ENCODE measurements around the gene ERBB4.

Gene ERBB4

DNA sequence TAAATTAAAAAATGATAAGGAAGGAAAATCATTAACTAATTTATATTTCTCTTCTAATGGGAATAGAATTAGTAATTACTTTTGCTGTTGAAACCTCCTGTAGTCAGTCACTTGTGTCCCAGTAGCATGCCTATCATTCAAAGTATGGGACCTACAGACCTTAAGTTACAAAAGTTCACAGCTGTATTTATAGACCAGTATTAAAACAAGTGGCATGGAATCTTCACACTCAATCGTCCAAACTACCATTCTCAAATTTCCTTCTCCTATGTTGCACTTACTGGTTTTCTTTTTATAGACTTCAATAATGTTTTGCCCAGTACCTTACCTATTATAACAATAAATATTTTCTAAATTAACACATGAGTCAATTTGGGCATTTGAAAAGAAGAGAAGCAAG, 639.9 kb downstream of the ERBB4 start:
- Mint-ChIP-seq H3K4me3 (no peak overlapping the region), H3K4me1 (ENCODE audit: low read depth in 2 of 2) (no peaks in the 10 kb centered on the region), H3K36me3 (ENCODE audit: insufficient read depth) (no peaks in the 10 kb centered on the region), H3K27ac (no peak overlapping the region), H3K9me3 (peaks cover 8 to 15% of the 10 kb centered on the region in 2 donors), H3K27me3 (no peaks in the 10 kb centered on the region)
- DNase-seq = no peak
- ATAC-seq (replicated peaks) = no peak

DNA sequence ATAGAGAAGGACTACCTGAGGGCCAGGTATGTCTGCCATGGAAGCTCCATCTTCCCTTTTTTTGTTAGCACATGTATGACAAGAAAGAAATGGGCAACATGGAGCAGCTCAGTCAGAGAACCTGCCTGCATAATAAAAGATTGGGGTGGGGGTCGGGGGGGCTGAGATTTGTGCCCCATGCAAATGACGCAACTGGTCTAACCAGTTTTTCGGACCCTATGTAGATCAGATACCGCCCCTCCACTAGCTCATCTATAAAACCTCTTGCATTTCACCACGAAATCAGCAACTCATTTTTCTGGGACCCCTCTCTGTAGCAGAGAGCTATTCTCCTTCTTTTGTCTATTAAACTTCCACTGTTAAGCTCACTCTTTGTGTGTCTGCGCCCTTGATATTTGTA, 657.2 kb downstream of the ERBB4 start:
- Mint-ChIP-seq H3K9me3 (peaks cover 0 to 5% of the 10 kb centered on the region in 2 donors), H3K27ac (no peak overlapping the region), H3K4me1 (ENCODE audit: low read depth in 2 of 2) (no peaks in the 10 kb centered on the region), H3K27me3 (no peaks in the 10 kb centered on the region), H3K4me3 (no peak overlapping the region), H3K36me3 (ENCODE audit: insufficient read depth) (no peaks in the 10 kb centered on the region)
- DNase-seq = no peak
- no peak for ATAC-seq (replicated peaks)

DNA sequence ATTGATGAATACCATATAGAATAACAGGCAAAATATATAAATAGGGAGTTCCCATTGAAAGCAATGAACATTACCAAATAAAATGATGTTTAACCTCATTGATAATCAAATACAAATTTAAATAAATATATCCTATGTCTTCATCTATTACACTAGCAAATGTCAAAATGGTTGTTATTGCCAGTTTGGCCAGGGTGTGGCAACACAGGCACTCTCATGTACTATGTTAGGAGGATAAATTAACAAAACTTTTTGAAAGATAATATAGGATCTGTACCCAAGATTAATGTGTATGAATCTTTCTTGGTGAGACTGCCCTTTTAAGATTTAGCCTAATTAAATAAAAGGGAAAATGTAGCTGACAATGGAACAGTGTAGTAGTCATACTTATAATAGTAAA, 659.3 kb downstream of the ERBB4 start:
- Mint-ChIP-seq H3K27ac (no peak overlapping the region), H3K9me3 (peaks cover 0 to 7% of the 10 kb centered on the region in 2 donors), H3K4me1 (ENCODE audit: low read depth in 2 of 2) (no peaks in the 10 kb centered on the region), H3K36me3 (ENCODE audit: insufficient read depth) (no peaks in the 10 kb centered on the region), H3K27me3 (no peaks in the 10 kb centered on the region), H3K4me3 (no peak overlapping the region)
- ATAC-seq (replicated peaks) (no peak), DNase-seq (no peak)

DNA sequence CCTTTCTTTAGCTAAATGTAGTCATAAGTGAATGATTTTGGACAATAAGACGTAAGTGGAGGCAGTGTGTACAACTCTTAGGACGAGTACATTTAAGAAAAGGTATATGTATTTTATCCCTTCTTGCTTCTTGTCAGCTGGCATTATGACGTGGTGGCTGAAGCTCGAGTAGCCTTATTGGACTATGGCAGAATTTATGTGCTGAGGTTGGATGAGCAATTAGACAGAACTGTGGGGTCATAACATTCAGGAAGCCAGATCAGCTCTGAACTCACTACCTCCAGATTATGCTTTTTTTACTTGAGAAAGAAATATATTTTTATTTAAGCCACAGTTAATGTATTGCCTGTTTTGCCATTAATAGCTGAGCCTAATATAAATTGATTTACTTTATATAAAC, 661.5 kb downstream of the ERBB4 start:
- peaks cover 0 to 3% of the 10 kb centered on the region in 2 donors for H3K9me3 Mint-ChIP-seq
- DNase-seq (no peak), ATAC-seq (replicated peaks) (no peak)
- no peaks in the 10 kb centered on the region for H3K4me1 Mint-ChIP-seq (ENCODE audit: low read depth in 2 of 2)
- H3K36me3 Mint-ChIP-seq (ENCODE audit: insufficient read depth) = no peaks in the 10 kb centered on the region
- H3K27me3 Mint-ChIP-seq = no peaks in the 10 kb centered on the region
- no peak overlapping the region for H3K4me3 Mint-ChIP-seq
- H3K27ac Mint-ChIP-seq = no peak overlapping the region

DNA sequence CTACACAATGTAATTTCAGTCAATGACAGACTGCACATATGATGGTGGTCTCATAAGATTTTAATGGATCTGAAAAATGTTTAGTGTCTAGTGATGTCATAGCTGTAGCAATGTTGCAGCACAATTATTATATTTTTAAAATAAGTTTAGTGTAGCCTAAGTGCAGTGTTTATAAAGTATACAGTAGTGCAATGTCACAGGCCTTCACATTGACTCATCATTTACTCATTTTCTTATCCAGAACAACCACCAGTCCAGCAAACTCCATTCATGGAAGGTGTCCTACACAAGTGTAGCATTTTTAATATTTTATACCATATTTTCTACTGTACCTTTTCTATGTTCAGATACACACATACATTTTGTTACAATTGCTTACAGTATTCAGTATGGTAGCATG, 663.1 kb downstream of the ERBB4 start:
- ATAC-seq (replicated peaks) (no peak), DNase-seq (no peak)
- peaks cover 0 to 3% of the 10 kb centered on the region in 2 donors for H3K9me3 Mint-ChIP-seq
- H3K36me3 Mint-ChIP-seq (ENCODE audit: insufficient read depth) = no peaks in the 10 kb centered on the region
- H3K4me3 Mint-ChIP-seq = no peak overlapping the region
- no peaks in the 10 kb centered on the region for H3K27me3 Mint-ChIP-seq
- no peak overlapping the region for H3K27ac Mint-ChIP-seq
- H3K4me1 Mint-ChIP-seq (ENCODE audit: low read depth in 2 of 2) = no peaks in the 10 kb centered on the region

DNA sequence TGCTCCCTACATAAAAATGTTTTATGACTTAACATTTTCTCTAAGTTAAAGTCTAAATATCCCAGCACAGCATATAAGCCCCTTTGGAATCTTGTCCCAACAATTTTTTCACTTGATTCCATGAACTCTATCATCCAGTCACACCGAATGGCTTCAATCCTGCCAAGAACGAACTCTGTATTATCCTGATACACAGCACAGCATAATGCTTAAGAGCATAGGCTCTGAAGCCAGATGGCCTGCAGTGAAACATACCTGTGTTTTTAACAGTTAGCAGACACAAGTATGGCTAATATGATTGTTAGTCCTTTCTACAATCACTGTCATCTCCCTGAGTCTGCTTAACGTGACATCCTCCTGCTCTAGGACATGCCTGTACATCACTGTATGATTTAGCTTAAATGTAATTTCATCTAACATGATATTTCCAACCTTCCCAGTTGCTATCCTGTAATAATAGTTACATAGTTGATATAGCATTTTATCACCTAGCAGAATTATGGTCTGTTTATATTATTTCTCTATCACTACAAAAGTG, 669.5 kb downstream of the ERBB4 start:
- Mint-ChIP-seq H3K4me3 (no peak overlapping the region), H3K9me3 (peaks cover 0 to 4% of the 10 kb centered on the region in 2 donors), H3K27me3 (no peaks in the 10 kb centered on the region), H3K4me1 (ENCODE audit: low read depth in 2 of 2) (no peaks in the 10 kb centered on the region), H3K27ac (no peak overlapping the region), H3K36me3 (ENCODE audit: insufficient read depth) (no peaks in the 10 kb centered on the region)
- ATAC-seq (replicated peaks) (no peak), DNase-seq (no peak)

DNA sequence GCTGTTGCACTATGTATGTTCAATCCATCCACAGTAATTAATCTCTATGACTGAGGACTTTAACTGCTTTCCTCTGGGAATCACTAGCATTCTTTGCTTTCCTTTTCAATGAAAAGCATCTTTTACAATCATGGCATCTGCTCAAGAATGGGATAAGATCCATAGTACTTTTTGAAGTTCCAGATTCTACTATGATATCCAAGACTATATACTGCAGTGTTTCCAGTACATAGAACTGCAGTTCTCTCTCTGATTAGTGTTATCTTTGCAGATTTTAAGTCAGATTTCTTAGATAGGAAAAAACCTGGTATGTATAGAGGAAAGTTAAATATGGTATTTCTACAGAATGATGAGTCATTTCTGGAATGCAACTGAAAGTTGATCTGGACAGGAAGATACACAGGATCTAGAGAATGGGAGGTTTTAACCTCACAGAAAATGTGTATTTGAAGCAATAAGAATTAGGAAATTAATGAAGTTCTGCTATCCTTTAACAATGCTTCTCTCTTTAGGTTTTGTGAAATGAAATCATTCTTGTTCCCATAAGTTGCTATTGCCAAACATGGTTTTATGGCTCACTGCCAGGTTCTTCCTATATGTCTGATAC, 670.7 kb downstream of the ERBB4 start:
- Mint-ChIP-seq H3K4me3 (no peak overlapping the region), H3K9me3 (peaks cover 0 to 5% of the 10 kb centered on the region in 2 donors), H3K4me1 (ENCODE audit: low read depth in 2 of 2) (no peaks in the 10 kb centered on the region), H3K36me3 (ENCODE audit: insufficient read depth) (no peaks in the 10 kb centered on the region), H3K27ac (no peak overlapping the region), H3K27me3 (no peaks in the 10 kb centered on the region)
- DNase-seq (no peak), ATAC-seq (replicated peaks) (no peak)

DNA sequence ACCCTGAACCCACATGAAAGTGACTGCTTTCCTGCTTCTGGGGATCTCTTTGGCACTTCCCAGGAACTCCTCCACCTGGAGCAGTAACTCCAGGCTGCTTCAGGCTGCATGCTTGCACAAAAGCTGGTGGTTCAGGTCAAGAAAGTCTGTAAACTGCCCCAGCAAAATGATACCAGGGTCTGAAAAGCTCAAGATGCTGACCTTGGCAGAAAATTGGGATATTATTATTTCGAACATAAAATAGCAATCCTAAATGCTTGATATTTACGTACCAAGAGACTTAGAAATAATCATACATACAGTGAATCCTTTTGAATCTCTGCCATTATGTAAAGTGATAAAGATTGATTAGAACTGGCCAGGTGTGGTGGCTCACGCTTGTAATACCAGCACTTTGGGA, 674.3 kb downstream of the ERBB4 start:
- ATAC-seq (replicated peaks) = no peak
- Mint-ChIP-seq H3K36me3 (ENCODE audit: insufficient read depth) (no peaks in the 10 kb centered on the region), H3K27me3 (no peaks in the 10 kb centered on the region), H3K9me3 (peaks cover 0 to 5% of the 10 kb centered on the region in 2 donors), H3K4me1 (ENCODE audit: low read depth in 2 of 2) (no peaks in the 10 kb centered on the region), H3K27ac (no peak overlapping the region), H3K4me3 (no peak overlapping the region)
- DNase-seq = no peak

DNA sequence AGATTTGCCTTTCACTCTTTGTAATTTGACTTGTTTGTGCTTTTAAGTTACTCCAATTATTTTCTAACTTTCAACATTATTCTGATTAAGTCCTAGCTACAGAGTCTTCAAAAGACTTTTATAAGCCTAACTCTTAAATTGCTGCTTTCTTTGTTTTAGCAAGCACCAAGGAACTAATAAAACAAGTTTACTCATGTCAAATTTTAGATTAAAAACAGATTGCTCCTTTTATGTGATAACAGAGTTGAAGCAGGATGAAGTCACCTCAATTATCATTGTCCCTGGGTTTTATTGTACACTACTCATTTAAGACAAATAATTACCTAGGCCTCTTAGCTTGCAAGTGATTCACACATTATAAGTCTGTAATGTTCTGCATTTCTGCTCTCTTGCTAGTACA, 678.4 kb downstream of the ERBB4 start:
- no peak for DNase-seq
- Mint-ChIP-seq H3K9me3 (peaks cover 0 to 3% of the 10 kb centered on the region in 2 donors), H3K36me3 (ENCODE audit: insufficient read depth) (no peaks in the 10 kb centered on the region), H3K4me1 (ENCODE audit: low read depth in 2 of 2) (no peaks in the 10 kb centered on the region), H3K4me3 (no peak overlapping the region), H3K27ac (no peak overlapping the region), H3K27me3 (no peaks in the 10 kb centered on the region)
- ATAC-seq (replicated peaks) = no peak

DNA sequence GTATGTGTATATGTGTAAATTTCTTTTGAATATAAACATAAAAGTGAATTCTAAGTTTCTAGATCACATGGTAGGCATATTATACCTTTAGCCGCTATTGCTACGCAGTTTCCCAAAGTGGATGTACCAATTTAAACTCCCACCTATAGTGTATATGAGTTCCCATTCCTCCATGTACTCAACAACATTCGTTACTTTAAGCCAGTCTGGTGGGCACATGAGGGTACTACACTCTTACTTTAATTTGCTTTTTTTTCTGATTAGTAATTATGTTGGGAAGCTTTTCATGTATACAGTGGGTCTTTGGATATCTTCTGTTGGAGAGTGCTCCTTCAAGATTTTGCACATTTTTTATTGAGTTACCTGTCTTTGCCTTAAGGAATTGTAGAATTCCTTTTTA, 683.8 kb downstream of the ERBB4 start:
- no peaks in the 10 kb centered on the region for H3K36me3 Mint-ChIP-seq (ENCODE audit: insufficient read depth)
- no peak for ATAC-seq (replicated peaks)
- H3K4me3 Mint-ChIP-seq = no peak overlapping the region
- H3K27ac Mint-ChIP-seq = no peak overlapping the region
- no peaks in the 10 kb centered on the region for H3K4me1 Mint-ChIP-seq (ENCODE audit: low read depth in 2 of 2)
- H3K9me3 Mint-ChIP-seq = no peaks in the 10 kb centered on the region
- no peaks in the 10 kb centered on the region for H3K27me3 Mint-ChIP-seq
- DNase-seq = no peak

DNA sequence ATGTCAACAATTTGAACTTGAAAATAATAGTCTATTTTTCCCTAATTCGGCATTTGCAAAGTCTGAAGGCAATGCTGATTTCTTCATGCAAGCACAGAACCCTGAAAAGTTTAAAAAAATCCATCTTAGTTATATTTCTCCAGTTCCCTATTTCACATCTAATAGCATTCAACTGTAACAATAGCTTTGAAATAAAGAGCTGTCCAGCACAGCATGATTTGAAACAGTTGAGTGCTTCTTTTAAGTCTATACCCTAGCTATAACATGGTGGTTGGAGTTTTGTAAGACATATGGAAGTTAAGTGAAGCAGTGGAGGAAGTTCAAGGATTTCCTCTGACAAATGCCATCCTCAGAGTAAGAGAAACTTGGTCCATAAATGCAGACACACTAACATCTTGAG, 691.9 kb downstream of the ERBB4 start:
- no peak for ATAC-seq (replicated peaks)
- H3K9me3 Mint-ChIP-seq = peaks cover 0 to 2% of the 10 kb centered on the region in 2 donors
- H3K36me3 Mint-ChIP-seq (ENCODE audit: insufficient read depth) = no peaks in the 10 kb centered on the region
- H3K4me1 Mint-ChIP-seq (ENCODE audit: low read depth in 2 of 2) = no peaks in the 10 kb centered on the region
- H3K27ac Mint-ChIP-seq = no peak overlapping the region
- DNase-seq = no peak
- no peaks in the 10 kb centered on the region for H3K27me3 Mint-ChIP-seq
- H3K4me3 Mint-ChIP-seq = no peak overlapping the region

DNA sequence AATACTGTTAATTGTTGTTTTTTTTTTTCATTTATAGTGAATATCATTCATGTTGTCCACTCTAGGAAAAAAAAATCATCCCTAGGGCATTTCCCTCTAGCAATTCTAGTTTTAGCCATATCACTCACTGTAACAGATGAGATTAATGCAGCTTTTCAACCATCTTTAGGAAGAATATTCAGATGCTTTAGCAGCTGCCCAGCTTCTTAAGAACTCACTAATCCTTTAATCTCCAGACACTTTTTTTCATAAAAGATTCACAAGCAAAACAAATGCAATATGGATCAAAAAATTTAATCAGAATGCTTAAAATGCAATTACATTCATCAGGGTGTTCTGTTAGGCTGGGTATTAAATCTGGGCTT, 692.6 kb downstream of the ERBB4 start:
- Mint-ChIP-seq H3K36me3 (ENCODE audit: insufficient read depth) (no peaks in the 10 kb centered on the region), H3K9me3 (peaks cover 0 to 2% of the 10 kb centered on the region in 2 donors), H3K27ac (no peak overlapping the region), H3K4me1 (ENCODE audit: low read depth in 2 of 2) (no peaks in the 10 kb centered on the region), H3K4me3 (no peak overlapping the region), H3K27me3 (no peaks in the 10 kb centered on the region)
- DNase-seq (no peak), ATAC-seq (replicated peaks) (no peak)

DNA sequence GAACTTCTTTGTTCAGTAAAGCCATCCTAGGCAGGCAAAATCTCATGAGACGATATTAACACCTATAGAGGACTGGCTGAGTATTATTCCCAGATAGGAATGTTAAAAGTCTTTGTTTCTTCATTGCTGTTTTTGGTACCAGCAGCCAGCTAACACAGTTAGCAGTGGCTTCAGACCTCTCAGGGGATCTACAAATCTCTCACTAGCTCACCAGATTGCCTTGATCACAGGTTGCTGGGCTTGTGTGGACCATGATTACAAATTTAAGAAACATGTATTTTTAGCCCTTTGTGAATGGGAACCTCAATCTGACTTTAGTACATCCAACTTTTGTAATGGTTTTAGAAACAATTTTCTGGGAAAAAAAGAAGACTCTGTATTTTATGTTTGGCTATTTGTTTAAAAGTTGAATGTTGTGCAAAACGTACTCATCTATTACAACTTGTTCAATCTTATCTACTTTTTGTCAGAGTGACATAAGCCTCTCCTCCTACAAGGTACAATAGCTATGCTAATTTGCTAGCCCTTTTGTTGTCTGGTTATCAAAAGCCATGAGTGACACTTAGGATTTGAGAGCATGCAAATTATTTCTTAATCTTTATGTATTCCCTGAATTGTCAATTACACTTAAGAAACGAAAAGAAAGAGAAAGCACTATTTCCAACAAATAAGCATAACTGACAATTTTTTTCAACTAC, 693.1 kb downstream of the ERBB4 start:
- Mint-ChIP-seq H3K27ac (no peak overlapping the region), H3K36me3 (ENCODE audit: insufficient read depth) (no peaks in the 10 kb centered on the region), H3K4me1 (ENCODE audit: low read depth in 2 of 2) (no peaks in the 10 kb centered on the region), H3K27me3 (no peaks in the 10 kb centered on the region), H3K9me3 (peaks cover 0 to 2% of the 10 kb centered on the region in 2 donors), H3K4me3 (no peak overlapping the region)
- DNase-seq = no peak
- no peak for ATAC-seq (replicated peaks)

DNA sequence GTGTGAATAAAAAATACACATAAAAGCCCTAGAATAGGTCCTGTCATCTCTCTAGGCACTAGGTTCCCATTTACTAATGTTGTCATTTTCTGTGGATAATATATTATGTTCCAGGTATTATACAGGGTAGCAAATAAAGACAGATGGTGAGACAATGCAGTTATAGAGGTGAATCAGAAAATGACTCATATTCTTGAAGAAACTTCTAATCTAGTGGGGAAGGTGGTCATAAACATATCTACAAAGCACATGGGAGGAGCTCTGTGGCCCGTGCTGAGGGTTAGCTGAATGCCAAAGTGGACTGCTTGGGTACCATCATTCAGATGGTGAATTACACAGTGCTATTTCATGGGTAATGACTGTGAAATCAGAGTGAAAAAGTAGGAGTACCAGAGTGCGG, 700.9 kb downstream of the ERBB4 start:
- Mint-ChIP-seq H3K4me3 (no peak overlapping the region), H3K9me3 (peaks cover 0 to 3% of the 10 kb centered on the region in 2 donors), H3K4me1 (ENCODE audit: low read depth in 2 of 2) (no peaks in the 10 kb centered on the region), H3K27me3 (no peaks in the 10 kb centered on the region), H3K36me3 (ENCODE audit: insufficient read depth) (no peaks in the 10 kb centered on the region), H3K27ac (no peak overlapping the region)
- no peak for DNase-seq
- ATAC-seq (replicated peaks) = no peak
